Measurements from ENCODE around the gene ARFIP2. TPM values are rescaled to one million over a fixed set of nuclear protein-coding genes. Genes with fewer than 3 reads are reported as not detected.

Gene ARFIP2
- total RNA-seq, 3 donors from 2014 or later = 40.0 to 129 (median 121) TPM

- no peak for TF ChIP-seq POLR2AphosphoS5 (IDR thresholded peaks at IDR 0.05)
- no peak for TF ChIP-seq CTCF (IDR thresholded peaks at IDR 0.05)
- TF ChIP-seq POLR2A (IDR thresholded peaks at IDR 0.05) = no peak
- intact Hi-C loops (cut with DNase I; ENCODE audit: low total_unique reads) = no loop called here
- Histone ChIP-seq H3K36me3 (no peaks in the 10 kb centered on the region), H3K27me3 (no peaks in the 10 kb centered on the region), H3K4me3 (no peak overlapping the region), H3K9me3 (no peaks in the 10 kb centered on the region), H3K27ac (no peak overlapping the region), H3K4me1 (no peaks in the 10 kb centered on the region)
- no peak for DNase-seq (ENCODE audit: low spot score in 2 of 2)
These were observed 7.7 kb upstream of the ARFIP2 start for GRCh38 chr11:6488821-6489220.

GRCh38 chr11:6488342-6488741, 7.2 kb upstream of the ARFIP2 start:
- TF ChIP-seq POLR2A (IDR thresholded peaks at IDR 0.05) (no peak), POLR2AphosphoS5 (IDR thresholded peaks at IDR 0.05) (no peak), CTCF (IDR thresholded peaks at IDR 0.05) (no peak)
- no peaks in the 10 kb centered on the region for H3K27me3 ChIP-seq
- H3K9me3 ChIP-seq = no peaks in the 10 kb centered on the region
- no peak overlapping the region for H3K4me3 ChIP-seq
- intact Hi-C loops (cut with DNase I; ENCODE audit: low total_unique reads) = no loop called here
- DNase-seq (ENCODE audit: low spot score in 2 of 2) = no peak
- H3K27ac ChIP-seq = no peak overlapping the region
- H3K4me1 ChIP-seq = no peaks in the 10 kb centered on the region
- H3K36me3 ChIP-seq = no peaks in the 10 kb centered on the region

- Histone ChIP-seq H3K27me3 (no peaks in the 10 kb centered on the region), H3K4me3 (no peak overlapping the region), H3K4me1 (peaks cover 0 to 7% of the 10 kb centered on the region in 2 donors), H3K9me3 (no peaks in the 10 kb centered on the region), H3K36me3 (no peaks in the 10 kb centered on the region), H3K27ac (no peak overlapping the region)
- intact Hi-C loops (cut with DNase I; ENCODE audit: low total_unique reads) = no loop called here
- TF ChIP-seq CTCF (IDR thresholded peaks at IDR 0.05) (no peak), POLR2AphosphoS5 (IDR thresholded peaks at IDR 0.05) (no peak), POLR2A (IDR thresholded peaks at IDR 0.05) (no peak)
- no peak for DNase-seq (ENCODE audit: low spot score in 2 of 2)
These were observed 5.8 kb upstream of the ARFIP2 start for GRCh38 chr11:6486938-6487337.

GRCh38 chr11:6486256-6486655, 5.1 kb upstream of the ARFIP2 start:
- H3K36me3 ChIP-seq = no peaks in the 10 kb centered on the region

GRCh38 chr11:6485661-6486060, 4.5 kb upstream of the ARFIP2 start:
- Histone ChIP-seq H3K36me3 (no peaks in the 10 kb centered on the region), H3K4me3 (no peak overlapping the region), H3K27ac (no peak overlapping the region), H3K9me3 (no peaks in the 10 kb centered on the region), H3K4me1 (peaks cover 0 to 9% of the 10 kb centered on the region in 2 donors), H3K27me3 (no peaks in the 10 kb centered on the region)
- TF ChIP-seq CTCF (IDR thresholded peaks at IDR 0.05) (no peak), POLR2AphosphoS5 (IDR thresholded peaks at IDR 0.05) (no peak), POLR2A (IDR thresholded peaks at IDR 0.05) (no peak)
- intact Hi-C loops (cut with DNase I; ENCODE audit: low total_unique reads) = no loop called here
- no peak for DNase-seq (ENCODE audit: low spot score in 2 of 2)

More at GRCh38 chr11:6486256-6486655, 5.1 kb upstream of the ARFIP2 start:
- Histone ChIP-seq H3K27ac (no peak overlapping the region), H3K4me1 (peaks cover 0 to 9% of the 10 kb centered on the region in 2 donors), H3K4me3 (no peak overlapping the region), H3K9me3 (no peaks in the 10 kb centered on the region), H3K27me3 (no peaks in the 10 kb centered on the region)
- intact Hi-C loops (cut with DNase I; ENCODE audit: low total_unique reads) = no loop called here
- no peak for TF ChIP-seq POLR2A (IDR thresholded peaks at IDR 0.05)
- TF ChIP-seq POLR2AphosphoS5 (IDR thresholded peaks at IDR 0.05) = no peak
- TF ChIP-seq CTCF (IDR thresholded peaks at IDR 0.05) = no peak
- DNase-seq (ENCODE audit: low spot score in 2 of 2) = no peak

Data from breast epithelium (tissue), 4 donors.